ENCODE measurements around the gene SLC16A6.

GRCh38 chr17:68228817-68229570 lies 61.9 kb downstream of the SLC16A6 start:
- no peak for TF ChIP-seq CTCF (conservative IDR thresholded peaks at IDR 0.05 in 1 of 2, IDR thresholded peaks at IDR 0.05 in 1 of 2; ENCODE audit: extremely low read depth in 1 of 2, insufficient read depth in 1 of 2, low read depth in 1 of 2, low read length in 2 of 2)
- TF ChIP-seq EZH2 (IDR thresholded peaks at IDR 0.05; ENCODE audit: borderline replicate concordance, low read length), result no peak
